Upper lobe of left lung (tissue), 4 donors: ENCODE data around the gene MALSU1.

Experiments
- CTCF ChIP-seq, 6 experiments: fragments of 450-650 bp in 4 of 6; fragments of 200-600 bp in 2 of 6; sonication (generic) in 2 of 6; IDR thresholded peaks; one replicate each; pipeline ENCODE4 v1.5.1; 2016 to 2019; ENCODE audit warnings: antibody characterized with exemption in 6 of 6
- POLR2AphosphoS5 ChIP-seq, 2 donors: sonication (generic); formaldehyde crosslinking; IDR thresholded peaks; one replicate each; pipeline ENCODE4 v1.5.1; 2017; ENCODE audit warnings: antibody characterized with exemption in 2 of 2

- no peak for TF ChIP-seq CTCF (IDR thresholded peaks at IDR 0.05)
- no peak for TF ChIP-seq POLR2AphosphoS5 (IDR thresholded peaks at IDR 0.05)
Measured at GRCh38 chr7:23276947-23277346, 22.2 kb upstream of the MALSU1 start.
